K562 (cell line): Measurements from ENCODE around the gene USF2. TPM values are rescaled to one million over a fixed set of nuclear protein-coding genes. Genes with fewer than 3 reads are reported as not detected.

Experiments
- CBX8 ChIP-seq: fragments of 200-600 bp; sonication (generic); IDR thresholded peaks from 2 replicates; pipeline ENCODE4 v1.6.1; 2012; ENCODE audit warnings: borderline replicate concordance, mixed run types, low read depth, mild to moderate bottlenecking, moderate library complexity, mixed read lengths, low read length, control low read depth, inconsistent platforms; ENCODE audit not compliant: poor library complexity, severe bottlenecking; ENCODE audit errors: extremely low read depth
- CTBP1 ChIP-seq: fragments of 450-650 bp; IDR thresholded peaks from 2 replicates; pipeline ENCODE4 v1.6.1; 2016; ENCODE audit warnings: borderline replicate concordance
- E2F1 ChIP-seq: sonication (generic); formaldehyde crosslinking; IDR thresholded peaks from 2 replicates; pipeline ENCODE4 v1.8.1; 2023; ENCODE audit warnings: mild to moderate bottlenecking, missing genetic modification reagents, moderate library complexity
- EHMT2 ChIP-seq: fragments of 450-650 bp; IDR thresholded peaks from 2 replicates; pipeline ENCODE4 v1.6.1; 2018; ENCODE audit warnings: antibody characterized with exemption
- ELF1 ChIP-seq: fragments of 200-800 bp; sonication (Bioruptor generic); IDR thresholded peaks from 2 replicates; pipeline ENCODE4 v1.6.1; 2016; ENCODE audit warnings: missing genetic modification characterization, missing compliant biosample characterization
- ETV1 ChIP-seq: fragments of 450-650 bp; conservative IDR thresholded peaks from 2 replicates; pipeline ENCODE4 v1.6.1; 2016; ENCODE audit warnings: missing genetic modification characterization, control low read depth, low read depth, missing compliant biosample characterization
- FOS ChIP-seq: IDR thresholded peaks from 3 replicates; pipeline ENCODE4 v1.6.1; 2011; ENCODE audit not compliant: insufficient read length; ENCODE audit errors: extremely low read depth
- HDAC3 ChIP-seq: fragments of 450-650 bp; IDR thresholded peaks from 2 replicates; pipeline ENCODE4 v1.6.1; 2018; ENCODE audit warnings: borderline replicate concordance, mild to moderate bottlenecking, moderate library complexity; ENCODE audit not compliant: partially characterized antibody
- HIVEP1 ChIP-seq: fragments of 250-450 bp; sonication (Bioruptor Pico); IDR thresholded peaks from 2 replicates; pipeline ENCODE4 v1.4.0; 2020; ENCODE audit warnings: mild to moderate bottlenecking
- IFI16 ChIP-seq: fragments of 250-450 bp; sonication (Bioruptor Pico); IDR thresholded peaks from 2 replicates; pipeline ENCODE4 v2.1.2; 2022; ENCODE audit warnings: mild to moderate bottlenecking, inconsistent platforms
- MEF2D ChIP-seq: conservative IDR thresholded peaks from 2 replicates; pipeline ENCODE4 v1.6.1; 2016; ENCODE audit warnings: low read depth, missing genetic modification characterization, missing compliant biosample characterization
- MEIS2 ChIP-seq: fragments of 450-650 bp; IDR thresholded peaks from 2 replicates; pipeline ENCODE4 v1.6.1; 2014; ENCODE audit warnings: mild to moderate bottlenecking; ENCODE audit not compliant: partially characterized antibody
- MYC ChIP-seq, 2 experiments: fragments of 250-450 bp in 1 of 2; sonication (Bioruptor Pico) in 1 of 2; IDR thresholded peaks; 2 replicates each; pipeline versions ENCODE4 v1.5.1 to v1.6.1; 2012 to 2021; ENCODE audit warnings: low read depth in 2 of 2, borderline replicate concordance in 1 of 2, improper control_type of control experiment in 1 of 2, low read length in 1 of 2, mild to moderate bottlenecking in 1 of 2, moderate library complexity in 1 of 2
- NCOR1 ChIP-seq: fragments of 450-650 bp; IDR thresholded peaks from 2 replicates; pipeline ENCODE4 v1.6.1; 2016; ENCODE audit warnings: mild to moderate bottlenecking, moderate library complexity
- NFXL1 ChIP-seq: fragments of 450-650 bp; formaldehyde crosslinking; IDR thresholded peaks from 2 replicates; pipeline ENCODE4 v1.4.0; 2021; ENCODE audit warnings: mild to moderate bottlenecking
- NR0B1 ChIP-seq: fragments of 450-650 bp; IDR thresholded peaks from one replicate; pipeline ENCODE4 v1.6.1; 2018; ENCODE audit warnings: mild to moderate bottlenecking, moderate library complexity; ENCODE audit not compliant: partially characterized antibody
- PHF8 ChIP-seq: fragments of 200-600 bp; sonication (generic); IDR thresholded peaks from 2 replicates; pipeline ENCODE4 v1.6.1; 2012; ENCODE audit warnings: mixed run types, mild to moderate bottlenecking, inconsistent platforms, low read length, moderate library complexity, borderline replicate concordance
- PML ChIP-seq: IDR thresholded peaks from 2 replicates; pipeline ENCODE4 v1.6.1; 2012; ENCODE audit warnings: low read length, inconsistent platforms
- RBM25 ChIP-seq: fragments of 200-400 bp; formaldehyde crosslinking; IDR thresholded peaks from 2 replicates; pipeline ENCODE4 v1.6.1; 2018; ENCODE audit warnings: low read length, low read depth, moderate library complexity; ENCODE audit not compliant: severe bottlenecking
- SMARCE1 ChIP-seq: fragments of 450-650 bp; IDR thresholded peaks from 2 replicates; pipeline ENCODE4 v1.7.1; 2016; ENCODE audit warnings: mild to moderate bottlenecking
- SOX6 ChIP-seq: fragments of 450-650 bp; IDR thresholded peaks from 2 replicates; pipeline ENCODE4 v1.6.1; 2014; ENCODE audit warnings: mild to moderate bottlenecking
- TFE3 ChIP-seq: fragments of 450-650 bp; formaldehyde crosslinking; IDR thresholded peaks from 2 replicates; pipeline ENCODE4 v1.4.0; 2020; ENCODE audit warnings: mild to moderate bottlenecking, mixed read lengths
- TRIM24 ChIP-seq, 2 experiments: fragments of 450-650 bp; IDR thresholded peaks; 2 replicates each; pipeline ENCODE4 v1.6.1; 2016
- ZNF121 ChIP-seq: sonication (generic); formaldehyde crosslinking; conservative IDR thresholded peaks from 2 replicates; pipeline ENCODE4 v1.8.0; 2022; ENCODE audit warnings: missing genetic modification reagents
- ZNF239 ChIP-seq: fragments of 250-450 bp; sonication (Bioruptor Pico); IDR thresholded peaks from 2 replicates; pipeline ENCODE4 v1.4.0; 2020; ENCODE audit warnings: mild to moderate bottlenecking
- ZNF644 ChIP-seq: fragments of 200-800 bp; sonication (Bioruptor generic); IDR thresholded peaks from 2 replicates; pipeline ENCODE4 v1.6.1; 2016; ENCODE audit warnings: low read depth, missing genetic modification characterization, missing compliant biosample characterization
- polyA plus RNA-seq, 8 experiments: library from polyadenylated mRNA; depleted of rRNA in 4 of 8; stranded (reverse) in 5 of 8; unstranded in 3 of 8; fragments of >200 nt; fragmentation: Nextera tagmentation in 2 of 8; fragmentation: Illumina TruSeq in 1 of 8; extraction: Ambion mirVana in 2 of 8; extraction: Trizol in 1 of 8; gene quantifications; 2 replicates each; pipeline versions ENCODE4 v1.2.1 to v1.2.3, GENCODE V29; 2011 to 2014; ENCODE audit warnings: inconsistent platforms in 1 of 8, missing spikeins in 1 of 8
- total RNA-seq, 7 experiments: library from RNA; depleted of rRNA in 6 of 7; stranded (reverse); fragments of >200 nt in 6 of 7; fragmentation: Illumina TruSeq in 2 of 7; extraction: Trizol in 2 of 7; gene quantifications; 2 replicates each; pipeline versions ENCODE4 v1.2.1 to v1.2.3, GENCODE V29; 2011 to 2021; ENCODE audit warnings: low replicate concordance in 1 of 7

The USF2 gene
- total and polyA plus RNA-seq, 9 of the 15 experiments (the other 6 are each of a cell fraction or from before 2014, with no cell fraction given): 0.27 to 93.7 (median 58.4) TPM

- TF ChIP-seq E2F1 (no peak), ELF1 (peak; percentile 75), HIVEP1 (CRISPR knock-in tag) (0 out of 2 replicates have a peak, but pooled peaks have one; percentile 34), SOX6 (peak; percentile 95), PML (peak; percentile 94), ZNF644 (tag) (peak; percentile 92), NCOR1 (peak; percentile 96), TRIM24 (IDR thresholded peaks at IDR 0.05) (peak; percentile 98), ETV1 (peak; percentile 94), MEIS2 (peak; percentile 24), IFI16 (CRISPR knock-in tag) (no peak), TFE3 (CRISPR knock-in tag) (peak; percentile 97), MEF2D (tag) (peak; percentile 69; the same call in 1 of the 2 replicates), EHMT2 (peak; percentile 91), SMARCE1 (peak; percentile 88), FOS (peak; percentile 8), ZNF121 (CRISPR knock-in tag) (no peak), NR0B1 (no peak), MYC (IDR thresholded peaks at IDR 0.05; ENCODE audit: low read depth, low read length) (peak; percentile 47; the same call in 1 of the 2 replicates), MYC (CRISPR knock-in tag; IDR thresholded peaks at IDR 0.05; ENCODE audit: borderline replicate concordance, low read depth) (0 out of 2 replicates have a peak, but pooled peaks have one; percentile 13), HDAC3 (peak; percentile 84), ZNF239 (no peak), CBX8 (no peak), RBM25 (peak; percentile 31), NFXL1 (CRISPR knock-in tag) (no peak), CTBP1 (peak; percentile 86), PHF8 (peak; percentile 15; the same call in 1 of the 2 replicates)
Observed at GRCh38 chr19:35220315-35220921, 48.3 kb upstream of the USF2 start (continued).
